SK-N-SH treated with all-trans-retinoic acid at 6 μM for 48 hours (cell line): ENCODE results near the gene LRRC4C.

Source experiments
- ISL1 ChIP-seq: fragments of 250-450 bp; sonication (Bioruptor Pico); IDR thresholded peaks from 2 replicates; pipeline ENCODE4 v2.1.2; 2022; ENCODE audit warnings: mild to moderate bottlenecking, moderate library complexity
- PATZ1 ChIP-seq: fragments of 250-450 bp; sonication (Bioruptor Pico); IDR thresholded peaks from 2 replicates; pipeline ENCODE4 v1.8.0; 2020; ENCODE audit warnings: mild to moderate bottlenecking, moderate library complexity, borderline replicate concordance
- TSHZ2 ChIP-seq: fragments of 250-450 bp; sonication (Bioruptor Pico); IDR thresholded peaks from 2 replicates; pipeline ENCODE4 v1.5.0; 2020; ENCODE audit warnings: mild to moderate bottlenecking, moderate library complexity
- ZFP3 ChIP-seq: fragments of 250-450 bp; sonication (Bioruptor Pico); IDR thresholded peaks from 2 replicates; pipeline ENCODE4 v1.5.0; 2020; ENCODE audit warnings: mild to moderate bottlenecking, moderate library complexity

GRCh38 chr11:40104941-40105550, 1354.4 kb downstream of the LRRC4C start:
- TF ChIP-seq TSHZ2 (CRISPR knock-in tag) (no peak), PATZ1 (CRISPR knock-in tag) (no peak), ISL1 (no peak), ZFP3 (CRISPR knock-in tag) (no peak)
